Thymus (tissue), 11 donors: ENCODE measurements around the gene ZNRF2. TPM values are rescaled to one million over a fixed set of nuclear protein-coding genes. Genes with fewer than 3 reads are reported as not detected.

Source experiments
- DNase-seq, 9 donors: peaks; one replicate each; pipeline ENCODE4 v3.0.0-alpha.2; 2013; ENCODE audit warnings: low spot score in 9 of 9, low read depth in 6 of 9, missing footprints in 1 of 9
- H3K27ac ChIP-seq, 2 donors: one replicate each; pipeline ENCODE4 v1.5.1; 2013; ENCODE audit warnings: control low read depth in 1 of 2, low read depth in 1 of 2, low read length in 1 of 2, mild to moderate bottlenecking in 1 of 2, moderate library complexity in 1 of 2
- H3K27me3 ChIP-seq, 2 donors: one replicate each; pipeline ENCODE4 v1.5.1; 2013; ENCODE audit warnings: low read length in 1 of 2; ENCODE audit not compliant: control insufficient read depth in 2 of 2, insufficient read depth in 1 of 2
- H3K36me3 ChIP-seq, 2 donors: one replicate each; pipeline ENCODE4 v1.5.1; 2013; ENCODE audit warnings: low read length in 1 of 2, mild to moderate bottlenecking in 1 of 2, moderate library complexity in 1 of 2; ENCODE audit not compliant: control insufficient read depth in 2 of 2, insufficient read depth in 2 of 2
- H3K4me1 ChIP-seq, 2 donors: one replicate each; pipeline ENCODE4 v1.5.1; 2013; ENCODE audit warnings: low read length in 2 of 2; ENCODE audit not compliant: control insufficient read depth in 2 of 2, insufficient read depth in 2 of 2
- H3K4me3 ChIP-seq, 2 donors: one replicate each; pipeline ENCODE4 v1.5.1; 2013; ENCODE audit warnings: low read length in 2 of 2, control low read depth in 1 of 2, mild to moderate bottlenecking in 1 of 2
- H3K9me3 ChIP-seq, 2 donors: one replicate each; pipeline ENCODE4 v1.5.1; 2013; ENCODE audit warnings: low read length in 1 of 2, mild to moderate bottlenecking in 1 of 2; ENCODE audit not compliant: control insufficient read depth in 2 of 2, insufficient read depth in 1 of 2
- WGBS: extraction: QIAGEN DNeasy Blood & Tissue Kit; methylation state at CpG from one replicate; pipeline ENCODE4 v1.1.7; 2013; 5-methylcytosine and 5-hydroxymethylcytosine counted together
- polyA plus RNA-seq: library from polyadenylated mRNA; stranded (reverse); fragments of 200-250 nt; gene quantifications from one replicate; pipeline ENCODE4 v1.2.3, GENCODE V29; 2013
- total RNA-seq: library from RNA; stranded (reverse); fragments of 120-200 nt; gene quantifications from one replicate; pipeline ENCODE4 v1.2.4, GENCODE V29; 2013
- donor health status: healthy.

Gene ZNRF2
- total and polyA plus RNA-seq, 2 donors: 10.5 to 12.8 TPM

DNA sequence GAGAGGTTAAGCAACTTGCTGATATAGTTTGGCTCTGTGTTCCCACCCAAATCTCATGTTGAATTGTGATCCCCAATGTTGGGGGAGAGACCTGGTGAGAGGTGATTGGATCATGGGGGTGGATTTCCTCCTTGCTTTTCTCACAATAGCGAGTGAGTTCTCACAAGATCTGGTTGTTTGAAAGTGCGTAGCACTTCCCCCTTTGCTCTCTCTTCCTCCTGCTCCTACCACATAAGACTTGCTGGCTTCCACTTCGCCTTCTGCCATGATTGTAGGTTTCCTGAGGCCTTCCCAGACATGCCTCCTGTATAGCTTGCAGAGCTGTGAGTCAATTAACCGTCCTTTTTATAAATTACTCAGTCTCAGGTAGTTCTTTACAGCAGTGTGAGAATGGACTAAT is 13.5 kb upstream of the ZNRF2 start:
- Histone ChIP-seq H3K4me1 (no peaks in the 10 kb centered on the region), H3K27me3 (no peaks in the 10 kb centered on the region), H3K36me3 (no peaks in the 10 kb centered on the region), H3K4me3 (no peak overlapping the region), H3K9me3 (no peaks in the 10 kb centered on the region), H3K27ac (no peak overlapping the region)
- 98% methylated on average over 4 of the region's 4 CpGs for WGBS
- no peak for DNase-seq

DNA sequence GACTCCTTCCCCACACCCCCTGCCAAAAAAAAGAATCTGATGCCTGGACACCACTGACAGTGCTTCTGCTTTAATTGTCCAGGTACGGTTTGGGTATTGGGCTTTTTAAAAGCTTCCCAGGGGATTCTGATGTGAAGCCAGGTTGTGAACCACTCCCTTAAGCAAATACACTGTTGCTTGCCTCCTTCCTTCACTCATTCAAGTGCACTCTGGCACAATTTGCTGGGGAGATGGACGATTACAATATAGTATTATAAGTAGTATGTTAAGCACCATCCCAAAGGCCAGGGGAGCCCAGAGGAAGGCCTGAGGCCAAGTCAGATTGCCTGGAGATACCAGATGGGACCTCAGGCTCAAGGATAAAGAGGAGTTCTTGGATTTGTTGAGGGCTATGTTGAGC is 12.3 kb upstream of the ZNRF2 start:
- no peaks in the 10 kb centered on the region for H3K36me3 ChIP-seq
- no peaks in the 10 kb centered on the region for H3K9me3 ChIP-seq
- H3K27me3 ChIP-seq: no peaks in the 10 kb centered on the region
- H3K4me1 ChIP-seq: no peaks in the 10 kb centered on the region
- no peak overlapping the region for H3K27ac ChIP-seq
- WGBS: 94% methylated on average over 2 of the region's 2 CpGs
- no peak for DNase-seq
- no peak overlapping the region for H3K4me3 ChIP-seq

- 95% methylated on average over 2 of the region's 2 CpGs for WGBS
- no peak overlapping the region for H3K27ac ChIP-seq
- no peaks in the 10 kb centered on the region for H3K36me3 ChIP-seq
- no peak overlapping the region for H3K4me3 ChIP-seq
- no peak for DNase-seq
- no peaks in the 10 kb centered on the region for H3K4me1 ChIP-seq
- no peaks in the 10 kb centered on the region for H3K9me3 ChIP-seq
- H3K27me3 ChIP-seq: no peaks in the 10 kb centered on the region
Observed at GRCh38 chr7:30273552-30273951, 10.8 kb upstream of the ZNRF2 start.

DNA sequence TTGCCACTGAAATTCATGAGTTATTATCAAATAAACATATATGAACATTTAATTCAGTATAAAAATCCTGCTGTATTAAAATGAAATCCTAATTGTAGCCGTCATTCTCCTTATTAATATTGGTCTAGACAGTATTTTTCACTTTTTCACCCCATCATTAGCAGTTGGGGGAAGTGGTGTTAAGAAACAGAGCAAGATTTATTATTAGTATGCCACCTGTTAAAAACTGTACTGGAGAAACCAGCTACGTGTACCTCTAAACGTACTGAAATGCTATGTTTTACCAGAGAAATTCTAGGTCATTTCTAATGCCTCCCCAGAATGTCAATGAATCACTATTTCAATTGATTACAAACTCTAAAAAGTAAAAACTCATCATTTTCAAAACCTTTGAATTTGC is 9.8 kb upstream of the ZNRF2 start:
- H3K4me3 ChIP-seq: no peak overlapping the region
- WGBS: 95% methylated on average over 3 of the region's 3 CpGs
- no peaks in the 10 kb centered on the region for H3K36me3 ChIP-seq
- no peaks in the 10 kb centered on the region for H3K27me3 ChIP-seq
- DNase-seq: no peak
- no peak overlapping the region for H3K27ac ChIP-seq
- peaks cover 0 to 2% of the 10 kb centered on the region in 2 donors for H3K4me1 ChIP-seq
- no peaks in the 10 kb centered on the region for H3K9me3 ChIP-seq

GRCh38 chr7:30276203-30276900 is 8.0 kb upstream of the ZNRF2 start:
- no peak overlapping the region for H3K27ac ChIP-seq
- no peaks in the 10 kb centered on the region for H3K27me3 ChIP-seq
- H3K4me3 ChIP-seq: no peak overlapping the region
- WGBS: 97% methylated on average over 9 of the region's 9 CpGs
- H3K4me1 ChIP-seq: peaks cover 0 to 2% of the 10 kb centered on the region in 2 donors
- no peaks in the 10 kb centered on the region for H3K9me3 ChIP-seq
- H3K36me3 ChIP-seq: no peaks in the 10 kb centered on the region
- DNase-seq: peak in 7 of 9 donors; percentile 40 to 76 (median 51)

- 91% methylated on average over 4 of the region's 4 CpGs for WGBS
- Histone ChIP-seq H3K9me3 (no peaks in the 10 kb centered on the region), H3K4me1 (peaks cover 0 to 2% of the 10 kb centered on the region in 2 donors), H3K36me3 (no peaks in the 10 kb centered on the region), H3K4me3 (no peak overlapping the region), H3K27me3 (no peaks in the 10 kb centered on the region), H3K27ac (no peak overlapping the region)
- DNase-seq: no peak
Observed at GRCh38 chr7:30278376-30278775, 6.0 kb upstream of the ZNRF2 start.

DNA sequence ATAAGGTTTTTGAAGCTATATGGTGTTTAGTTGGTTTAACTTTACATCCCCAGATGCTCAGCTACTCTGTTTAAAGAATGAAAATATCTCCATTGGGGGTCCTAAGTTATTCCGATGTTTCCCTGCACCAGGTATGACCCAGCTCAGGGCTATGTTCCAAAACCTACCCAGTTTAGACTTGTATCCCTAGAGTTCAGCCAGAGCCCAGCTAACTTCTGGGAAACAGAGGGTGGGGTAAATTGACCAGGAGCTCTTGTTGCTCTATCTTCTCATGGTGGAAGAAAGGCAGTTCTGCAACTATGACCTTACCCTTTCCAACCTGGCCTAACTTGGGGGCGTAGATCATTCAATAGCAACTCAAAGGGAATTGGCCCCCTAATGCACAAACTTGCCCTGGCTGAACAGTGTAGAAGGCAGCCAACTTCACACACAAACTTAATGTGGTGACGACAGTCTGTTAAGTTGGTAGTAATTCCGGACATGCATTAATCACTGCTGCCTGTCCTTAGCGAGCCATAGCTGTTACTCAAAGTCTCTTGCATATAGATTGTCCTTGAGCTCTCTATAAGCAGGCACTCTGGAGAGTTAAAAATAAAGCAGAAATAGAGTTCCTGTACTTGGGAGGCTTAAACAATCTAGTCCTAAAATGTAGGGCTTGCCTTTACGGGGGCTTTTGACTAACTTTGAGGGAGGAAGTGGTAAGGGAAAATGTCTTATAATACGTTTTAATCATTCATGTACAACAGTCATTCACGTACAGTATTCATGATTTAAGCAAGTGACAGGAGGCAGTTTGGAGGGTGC is 5.3 kb upstream of the ZNRF2 start:
- no peaks in the 10 kb centered on the region for H3K9me3 ChIP-seq
- no peak overlapping the region for H3K27ac ChIP-seq
- H3K4me3 ChIP-seq: no peak overlapping the region
- peaks cover 2 to 3% of the 10 kb centered on the region in 2 donors for H3K4me1 ChIP-seq
- H3K36me3 ChIP-seq: no peaks in the 10 kb centered on the region
- 55% methylated on average over 8 of the region's 8 CpGs for WGBS
- no peak for DNase-seq
- H3K27me3 ChIP-seq: no peaks in the 10 kb centered on the region

DNA sequence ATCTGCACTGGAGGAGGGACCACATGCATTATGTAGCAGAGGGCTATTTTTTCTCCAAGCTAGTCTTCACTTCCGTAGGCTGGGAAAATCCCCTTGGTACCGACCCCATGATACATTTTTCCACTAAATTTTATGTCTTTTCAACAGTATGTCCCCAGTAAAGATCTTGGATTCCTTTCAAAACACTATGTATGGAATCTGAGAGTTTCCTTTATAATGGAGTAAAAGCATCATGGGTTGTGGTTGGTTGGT is 4.8 kb upstream of the ZNRF2 start:
- no peaks in the 10 kb centered on the region for H3K27me3 ChIP-seq
- peaks cover 2 to 3% of the 10 kb centered on the region in 2 donors for H3K4me1 ChIP-seq
- WGBS: 43% methylated on average over 2 of the region's 2 CpGs
- H3K9me3 ChIP-seq: peaks cover 0 to 1% of the 10 kb centered on the region in 2 donors
- H3K27ac ChIP-seq: no peak overlapping the region
- H3K4me3 ChIP-seq: no peak overlapping the region
- H3K36me3 ChIP-seq: no peaks in the 10 kb centered on the region
- no peak for DNase-seq

DNA sequence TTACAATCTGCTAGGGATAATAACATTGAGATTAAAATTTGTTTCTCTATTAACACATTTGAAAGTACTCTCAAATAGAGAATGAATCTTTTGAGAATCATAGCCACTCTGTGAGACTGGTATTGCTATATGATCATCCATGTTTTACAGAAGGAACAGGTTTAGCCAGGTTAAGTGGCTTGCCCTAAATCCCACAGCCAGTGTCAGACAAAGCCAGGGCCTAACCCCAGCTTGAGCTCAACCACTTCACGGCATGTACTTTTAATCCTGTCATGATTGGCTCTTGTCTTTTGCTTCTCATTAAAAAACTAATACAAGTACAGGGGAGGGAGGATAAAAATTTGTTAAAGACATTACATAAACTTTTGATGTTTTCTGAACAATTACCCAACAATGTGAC is 3.8 kb upstream of the ZNRF2 start:
- 99% methylated on average over 1 of the region's 1 CpG for WGBS
- DNase-seq: no peak
- Histone ChIP-seq H3K27me3 (no peaks in the 10 kb centered on the region), H3K4me3 (no peak overlapping the region), H3K27ac (no peak overlapping the region), H3K36me3 (no peaks in the 10 kb centered on the region), H3K4me1 (peaks cover 2 to 3% of the 10 kb centered on the region in 2 donors), H3K9me3 (peaks cover 0 to 1% of the 10 kb centered on the region in 2 donors)
